ENCODE measurements around the gene PARD6G.
"Not testable (repeated sequence)": the region's sequence is repeated elsewhere in the genome, so short reads cannot be mapped to it uniquely, and the experiment has no call there.

GRCh38 chr18:80257579-80258543, 10.5 kb upstream of the PARD6G start:
- TF ChIP-seq, protein P1, sequence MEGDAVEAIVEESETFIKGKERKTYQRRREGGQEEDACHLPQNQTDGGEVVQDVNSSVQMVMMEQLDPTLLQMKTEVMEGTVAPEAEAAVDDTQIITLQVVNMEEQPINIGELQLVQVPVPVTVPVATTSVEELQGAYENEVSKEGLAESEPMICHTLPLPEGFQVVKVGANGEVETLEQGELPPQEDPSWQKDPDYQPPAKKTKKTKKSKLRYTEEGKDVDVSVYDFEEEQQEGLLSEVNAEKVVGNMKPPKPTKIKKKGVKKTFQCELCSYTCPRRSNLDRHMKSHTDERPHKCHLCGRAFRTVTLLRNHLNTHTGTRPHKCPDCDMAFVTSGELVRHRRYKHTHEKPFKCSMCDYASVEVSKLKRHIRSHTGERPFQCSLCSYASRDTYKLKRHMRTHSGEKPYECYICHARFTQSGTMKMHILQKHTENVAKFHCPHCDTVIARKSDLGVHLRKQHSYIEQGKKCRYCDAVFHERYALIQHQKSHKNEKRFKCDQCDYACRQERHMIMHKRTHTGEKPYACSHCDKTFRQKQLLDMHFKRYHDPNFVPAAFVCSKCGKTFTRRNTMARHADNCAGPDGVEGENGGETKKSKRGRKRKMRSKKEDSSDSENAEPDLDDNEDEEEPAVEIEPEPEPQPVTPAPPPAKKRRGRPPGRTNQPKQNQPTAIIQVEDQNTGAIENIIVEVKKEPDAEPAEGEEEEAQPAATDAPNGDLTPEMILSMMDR (IDR thresholded peaks at IDR 0.05; ENCODE audit: insufficient read depth, low read depth, low read length): peak; percentile 78
- not testable (repeated sequence) for TF ChIP-seq EZH2 (IDR thresholded peaks at IDR 0.05; ENCODE audit: insufficient read depth, low read length)

Measured in astrocyte (in vitro differentiated cells and primary cell).